Frontal cortex (tissue), 4 donors: ENCODE data around the gene PABPC1L. TPM values are rescaled to one million over a fixed set of nuclear protein-coding genes. Genes with fewer than 3 reads are reported as not detected.

ENCODE experiments used
- DNase-seq, 2 donors: peaks; one replicate each; pipeline ENCODE4 v3.0.0; 2012; ENCODE audit warnings: low spot score in 2 of 2
- FAIRE-seq: peaks from 2 replicates; lab custom pipeline; 2012; peaks lifted over from hg19 to GRCh38; lab: Jason Lieb, UNC
- total RNA-seq: library from RNA; depleted of rRNA; stranded (reverse); fragments of >200 nt; gene quantifications from one replicate; pipeline ENCODE4 v1.2.3, GENCODE V29; 2014
- donor health status: control.
- donor health status: control.
- donor health status: control.

Gene PABPC1L
- total RNA-seq, 1 donor from 2014 or later = 2.4 TPM

DNA sequence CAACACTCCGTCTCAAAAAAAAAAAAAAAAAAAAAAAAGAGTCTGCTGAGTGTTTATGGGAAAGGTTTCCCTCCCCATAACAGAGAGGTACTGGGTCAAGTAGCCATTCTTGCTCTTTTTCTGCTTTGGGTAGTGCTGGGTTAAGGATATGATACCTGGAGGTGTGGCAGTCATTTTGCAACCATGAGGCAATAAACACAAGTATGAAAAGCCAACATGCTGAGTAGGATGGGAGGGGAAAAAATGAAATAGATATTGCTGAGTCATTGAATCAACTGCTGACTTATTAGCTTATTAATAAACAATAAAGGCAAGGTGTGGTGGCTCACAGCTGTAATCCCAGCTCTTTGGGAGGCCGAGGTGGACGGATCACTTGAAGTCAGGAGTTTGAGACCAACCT lies 52.6 kb downstream of the PABPC1L start:
- FAIRE-seq (no peak), DNase-seq (no peak)

GRCh38 chr20:44963325-44964215 lies 53.7 kb downstream of the PABPC1L start:
- no peak for DNase-seq
- FAIRE-seq = no peak

- FAIRE-seq (no peak), DNase-seq (no peak)
These were observed 55.8 kb downstream of the PABPC1L start for GRCh38 chr20:44965651-44966029.

GRCh38 chr20:44966030-44966961 lies 56.4 kb downstream of the PABPC1L start, which contains the start of gene STK4:
STK4 (plus strand) TSS chr20:44966512; CDS start chr20:44966569, 57 bp downstream.
- DNase-seq = peak; percentile 89
- FAIRE-seq = no peak

DNA sequence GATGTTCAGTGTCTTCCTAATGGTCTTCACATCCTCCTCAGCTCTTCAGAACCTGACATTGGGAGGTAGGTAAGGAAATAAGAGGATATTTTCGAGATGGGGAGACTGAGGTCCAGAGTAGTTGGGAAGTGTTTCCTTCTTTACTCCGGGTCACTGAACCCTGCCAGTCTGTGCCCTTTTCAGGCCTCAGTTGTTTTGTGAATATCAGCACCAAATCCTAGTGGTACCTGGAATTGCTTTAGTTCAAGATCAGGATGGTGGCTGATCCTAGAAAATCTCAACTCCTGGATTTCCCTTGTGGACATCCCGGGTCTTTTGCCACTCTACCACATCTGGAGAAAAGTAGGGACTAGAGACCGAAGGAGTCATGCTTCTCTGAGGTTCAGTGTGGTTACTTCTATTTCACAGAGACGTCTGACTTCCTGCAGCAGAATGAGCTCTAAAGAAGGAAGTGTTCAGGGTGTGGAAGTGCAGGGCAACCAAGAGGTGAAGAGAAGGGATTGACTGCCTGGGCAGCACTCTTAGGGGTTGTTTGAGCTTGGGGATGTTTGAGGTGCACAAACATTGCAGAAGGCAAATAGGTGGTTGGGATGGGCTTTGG lies 57.4 kb downstream of the PABPC1L start:
- DNase-seq (no peak), FAIRE-seq (no peak)

DNA sequence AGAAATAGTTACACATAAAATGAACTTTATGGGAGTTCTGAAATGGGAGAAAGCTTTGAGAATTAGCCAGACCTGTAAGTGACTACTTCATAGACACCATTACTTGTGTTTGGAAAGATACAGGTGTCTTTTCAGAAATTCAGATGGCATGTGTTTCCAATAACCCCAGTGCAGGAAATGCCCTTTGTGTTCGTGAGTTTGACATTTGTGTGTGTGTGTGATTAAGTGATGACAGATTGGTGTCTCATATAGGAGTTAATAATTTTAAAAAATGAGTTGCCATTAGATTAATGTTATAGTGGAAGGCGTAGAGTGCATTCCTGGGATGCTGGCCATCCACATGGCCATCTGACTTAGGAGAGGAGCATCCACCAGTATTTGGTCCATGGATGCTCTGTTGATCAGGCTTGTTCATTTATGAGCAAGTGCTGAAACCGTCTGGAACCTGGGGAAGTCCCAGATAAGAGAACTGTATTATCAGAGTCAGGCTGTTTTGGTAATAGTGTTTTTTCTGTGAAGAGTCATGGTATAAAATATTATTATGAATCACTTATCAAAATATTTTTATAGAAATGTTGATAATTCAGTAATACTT lies 59.5 kb downstream of the PABPC1L start:
- FAIRE-seq (no peak), DNase-seq (no peak)

DNA sequence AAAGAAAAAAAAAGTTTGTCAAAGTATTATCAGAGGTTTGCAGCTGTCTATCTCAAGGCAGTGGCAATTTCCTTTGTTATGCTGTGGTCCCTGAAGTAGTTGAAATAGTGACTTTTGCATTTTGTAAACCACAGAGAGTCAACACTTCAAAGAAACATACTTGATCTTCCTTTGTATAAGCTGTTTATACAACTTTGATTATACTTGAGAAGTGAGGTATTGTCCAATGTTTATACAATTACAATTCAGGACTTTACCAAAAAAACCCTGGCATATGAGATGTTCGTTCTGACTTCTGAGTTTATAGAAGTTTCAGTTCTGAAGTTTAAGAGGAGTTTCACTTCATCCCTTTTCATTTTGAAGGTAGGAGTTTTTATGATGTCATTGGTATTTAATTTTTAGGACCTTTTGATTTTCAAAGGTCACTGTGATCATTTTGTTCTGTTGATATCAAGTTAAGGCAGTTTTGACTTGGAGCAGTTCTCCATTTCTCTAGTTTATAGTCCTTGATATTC lies 60.4 kb downstream of the PABPC1L start:
- FAIRE-seq (no peak), DNase-seq (no peak)

DNA sequence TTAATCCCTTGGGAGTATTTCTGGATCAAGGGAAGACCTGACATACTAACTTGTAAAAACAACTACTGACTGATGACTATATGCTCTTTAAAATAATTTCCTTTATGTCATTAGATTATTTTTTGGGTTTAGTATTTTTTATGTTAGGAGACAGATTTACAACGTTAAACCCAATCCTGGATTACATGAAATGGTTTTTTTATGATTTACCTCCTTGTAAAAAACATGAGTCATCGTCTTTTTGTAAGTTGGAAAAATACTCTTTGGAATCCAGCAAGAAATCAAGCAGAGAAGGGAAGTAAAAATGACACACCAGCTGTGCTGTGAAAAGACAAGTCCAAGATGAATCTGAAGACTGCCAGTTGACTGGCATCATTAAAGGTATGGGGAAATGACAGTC lies 63.2 kb downstream of the PABPC1L start:
- no peak for FAIRE-seq
- no peak for DNase-seq

GRCh38 chr20:44976698-44977097 lies 66.8 kb downstream of the PABPC1L start:
- no peak for FAIRE-seq
- DNase-seq = no peak

GRCh38 chr20:44979090-44979621 lies 69.3 kb downstream of the PABPC1L start:
- DNase-seq (no peak), FAIRE-seq (no peak)

GRCh38 chr20:44981736-44982406 lies 72.0 kb downstream of the PABPC1L start:
- FAIRE-seq (no peak), DNase-seq (no peak)

GRCh38 chr20:44983093-44983674 lies 73.3 kb downstream of the PABPC1L start:
- FAIRE-seq = no peak
- DNase-seq = no peak

GRCh38 chr20:44988631-44989171 lies 78.8 kb downstream of the PABPC1L start:
- DNase-seq = no peak
- FAIRE-seq = no peak

Other genes starting within 250 kb of the PABPC1L start
- not detected for gene CCN5, start 194.7 kb upstream of the PABPC1L start, total RNA-seq
- gene KCNK15, start 164.2 kb upstream of the PABPC1L start, total RNA-seq = not detected
- gene RIMS4, start 99.5 kb upstream of the PABPC1L start, total RNA-seq = 43.2 TPM
- 148 TPM for gene YWHAB, start 24.4 kb upstream of the PABPC1L start, total RNA-seq
- gene TOMM34, start 50.3 kb downstream of the PABPC1L start, total RNA-seq = 3.7 TPM
- 37.5 TPM for gene STK4, start 56.5 kb downstream of the PABPC1L start, total RNA-seq
- gene KCNS1, start 191.1 kb downstream of the PABPC1L start, total RNA-seq = 1.2 TPM
- gene WFDC5, start 205.1 kb downstream of the PABPC1L start, total RNA-seq = not detected
- not detected for gene WFDC12, start 214.4 kb downstream of the PABPC1L start, total RNA-seq